Measurements from ENCODE around the gene IFNGR2. TPM values are rescaled to one million over a fixed set of nuclear protein-coding genes. Genes with fewer than 3 reads are reported as not detected.
A peak's percentile ranks its signal among the peaks of the same experiment; 100 is the strongest.
"Not testable (repeated sequence)": the region's sequence is repeated elsewhere in the genome, so short reads cannot be mapped to it uniquely, and the experiment has no call there.

The IFNGR2 gene
- total and polyA plus RNA-seq, 2 donors (not counting 1 experiment from before 2014, with no cell fraction given) = 96.0 to 108 TPM

DNA sequence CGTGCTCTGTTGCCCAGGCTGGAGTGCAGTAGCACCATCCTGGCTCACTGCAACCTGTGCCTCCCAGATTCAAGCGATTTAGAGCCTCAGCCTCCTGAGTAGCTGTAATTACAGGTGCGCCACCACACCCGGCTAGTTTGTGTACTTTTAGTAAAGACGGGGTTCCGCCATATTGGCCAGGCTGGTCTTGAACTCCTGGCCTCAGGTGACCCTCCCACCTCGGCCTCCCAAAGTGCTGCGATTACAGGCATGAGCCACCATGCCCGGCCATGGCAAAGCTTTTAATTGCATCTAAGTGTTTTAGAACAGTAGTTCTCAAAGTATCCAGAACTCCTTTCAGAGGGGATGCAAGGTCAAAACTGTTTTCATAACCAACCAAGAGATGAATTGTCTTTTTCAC is 25.1 kb upstream of the IFNGR2 start:
- Histone ChIP-seq H3K79me2 (ENCODE audit: control insufficient read depth, insufficient read depth, low read length) (peaks cover 6% of the 10 kb centered on the region), H3K27ac (ENCODE audit: low read length in 2 of 2) (no peak overlapping the region), H3K36me3 (replicated peaks in 1 of 2; ENCODE audit: control extremely low read depth in 1 of 2, control insufficient read depth in 1 of 2, extremely low read depth in 1 of 2, insufficient read depth in 2 of 2, low read length in 1 of 2) (no peaks in the 10 kb centered on the region), H3K4me1 (ENCODE audit: control insufficient read depth in 2 of 2, insufficient read depth in 2 of 2, low read length in 2 of 2) (peaks cover 85 to 91% of the 10 kb centered on the region in 2 donors), H3K27me3 (replicated peaks in 1 of 4; ENCODE audit: control extremely low read depth in 1 of 4, control insufficient read depth in 3 of 4, insufficient read depth in 4 of 4, low read length in 3 of 4) (no peaks in the 10 kb centered on the region), H3K4me2 (replicated peaks; ENCODE audit: low read depth, low read length, poor library complexity, severe bottlenecking) (no peak overlapping the region), H2AFZ (ENCODE audit: insufficient read depth, low read depth, low read length, poor library complexity, severe bottlenecking) (no peak overlapping the region), H3K9me3 (ENCODE audit: control extremely low read depth in 1 of 3, control insufficient read depth in 2 of 3, insufficient read depth in 1 of 3, low read length in 2 of 3) (no peaks in the 10 kb centered on the region), H3K9ac (ENCODE audit: low read length) (no peak overlapping the region), H3K4me3 (ENCODE audit: control extremely low read depth in 1 of 5, extremely low read depth in 1 of 5, insufficient read depth in 1 of 5, low read depth in 2 of 5, low read length in 4 of 5) (no peak overlapping the region), H4K20me1 (ENCODE audit: control insufficient read depth, insufficient read depth, low read length, poor library complexity, severe bottlenecking) (no peaks in the 10 kb centered on the region)
- intact Hi-C loops (cut with micrococcal nuclease) = no loop called here
- H3K27ac Mint-ChIP-seq = no peak overlapping the region
- ChIA-PET POLR2A (interaction anchor here (0.6 to 1.2 kb wide), 2 partner anchors 25 to 1666 kb away, joined by 4 to 5 read pairs; partner anchors contain the start of gene IFNGR2), CTCF (interaction anchor here (1.4 to 8.6 kb wide), 9 partner anchors 10 to 181 kb away, joined by 3 to 93 read pairs (median 6); partner anchors contain the start of gene IFNGR2)
- WGBS (ENCODE audit: insufficient coverage) = 96% methylated on average over 8 of the region's 9 CpGs
- no peaks in the 10 kb centered on the region for H3K9me3 Mint-ChIP-seq (ENCODE audit: insufficient read depth)
- no peak overlapping the region for H3K4me3 Mint-ChIP-seq
- ATAC-seq (ENCODE audit: low read depth) (no peak), DNase-seq (no peak)
- TF ChIP-seq, protein P1, sequence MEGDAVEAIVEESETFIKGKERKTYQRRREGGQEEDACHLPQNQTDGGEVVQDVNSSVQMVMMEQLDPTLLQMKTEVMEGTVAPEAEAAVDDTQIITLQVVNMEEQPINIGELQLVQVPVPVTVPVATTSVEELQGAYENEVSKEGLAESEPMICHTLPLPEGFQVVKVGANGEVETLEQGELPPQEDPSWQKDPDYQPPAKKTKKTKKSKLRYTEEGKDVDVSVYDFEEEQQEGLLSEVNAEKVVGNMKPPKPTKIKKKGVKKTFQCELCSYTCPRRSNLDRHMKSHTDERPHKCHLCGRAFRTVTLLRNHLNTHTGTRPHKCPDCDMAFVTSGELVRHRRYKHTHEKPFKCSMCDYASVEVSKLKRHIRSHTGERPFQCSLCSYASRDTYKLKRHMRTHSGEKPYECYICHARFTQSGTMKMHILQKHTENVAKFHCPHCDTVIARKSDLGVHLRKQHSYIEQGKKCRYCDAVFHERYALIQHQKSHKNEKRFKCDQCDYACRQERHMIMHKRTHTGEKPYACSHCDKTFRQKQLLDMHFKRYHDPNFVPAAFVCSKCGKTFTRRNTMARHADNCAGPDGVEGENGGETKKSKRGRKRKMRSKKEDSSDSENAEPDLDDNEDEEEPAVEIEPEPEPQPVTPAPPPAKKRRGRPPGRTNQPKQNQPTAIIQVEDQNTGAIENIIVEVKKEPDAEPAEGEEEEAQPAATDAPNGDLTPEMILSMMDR (IDR thresholded peaks at IDR 0.05) = no peak
- TF ChIP-seq EZH2 (IDR thresholded peaks at IDR 0.05; ENCODE audit: borderline replicate concordance, insufficient read depth, low read depth, low read length, poor library complexity, severe bottlenecking) = no peak
- no peaks in the 10 kb centered on the region for H3K27me3 Mint-ChIP-seq
- peaks cover 81% of the 10 kb centered on the region for H3K4me1 Mint-ChIP-seq

DNA sequence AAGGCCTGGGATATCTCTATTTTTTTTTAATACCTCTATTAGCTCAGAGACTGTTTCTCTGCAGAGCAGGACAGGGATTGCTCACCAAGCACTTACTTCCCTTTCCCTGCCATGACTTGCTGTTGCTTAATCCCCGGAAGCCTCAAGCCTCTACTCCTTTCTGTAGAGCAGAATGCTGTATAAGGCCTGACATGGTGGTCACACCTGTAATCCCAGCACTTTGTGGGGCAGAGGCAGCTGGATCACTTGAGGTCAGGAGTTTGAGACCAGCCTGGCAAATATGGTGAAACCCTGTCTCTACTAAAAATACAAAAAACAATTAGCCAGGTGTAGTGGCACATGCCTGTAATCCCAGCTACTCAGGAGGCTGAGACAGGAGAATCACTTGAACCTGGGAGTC is 23.3 kb upstream of the IFNGR2 start:
- Histone ChIP-seq H3K4me2 (replicated peaks; ENCODE audit: low read depth, low read length, poor library complexity, severe bottlenecking) (peak overlapping the region; percentile 83), H3K9ac (ENCODE audit: low read length) (peak overlapping the region; percentile 16), H3K27ac (ENCODE audit: low read length in 2 of 2) (peak overlapping the region; percentile 96), H3K4me1 (ENCODE audit: control insufficient read depth in 2 of 2, insufficient read depth in 2 of 2, low read length in 2 of 2) (peaks cover 80 to 91% of the 10 kb centered on the region in 2 donors), H2AFZ (ENCODE audit: insufficient read depth, low read depth, low read length, poor library complexity, severe bottlenecking) (peak overlapping the region; percentile 41)
- intact Hi-C loops (cut with micrococcal nuclease); H4K20me1 ChIP-seq (ENCODE audit: control insufficient read depth, insufficient read depth, low read length, poor library complexity, severe bottlenecking); ATAC-seq (ENCODE audit: low read depth); H3K4me3 ChIP-seq (ENCODE audit: control extremely low read depth in 1 of 5, extremely low read depth in 1 of 5, insufficient read depth in 1 of 5, low read depth in 2 of 5, low read length in 4 of 5); H3K9me3 ChIP-seq (ENCODE audit: control extremely low read depth in 1 of 3, control insufficient read depth in 2 of 3, insufficient read depth in 1 of 3, low read length in 2 of 3); H3K9me3 Mint-ChIP-seq (ENCODE audit: insufficient read depth); H3K27me3 ChIP-seq (replicated peaks in 1 of 4; ENCODE audit: control extremely low read depth in 1 of 4, control insufficient read depth in 3 of 4, insufficient read depth in 4 of 4, low read length in 3 of 4); H3K36me3 ChIP-seq (replicated peaks in 1 of 2; ENCODE audit: control extremely low read depth in 1 of 2, control insufficient read depth in 1 of 2, extremely low read depth in 1 of 2, insufficient read depth in 2 of 2, low read length in 1 of 2); H3K79me2 ChIP-seq (ENCODE audit: control insufficient read depth, insufficient read depth, low read length); H3K27me3 Mint-ChIP-seq: not testable (repeated sequence)
- Mint-ChIP-seq H3K4me3 (peak overlapping the region; percentile 85), H3K4me1 (peaks cover 82% of the 10 kb centered on the region), H3K27ac (peak overlapping the region; percentile 95)
- peak; percentile 56 for DNase-seq
- 29% methylated on average over 1 of the region's 1 CpG for WGBS (ENCODE audit: insufficient coverage)
- ChIA-PET CTCF (interaction anchor here (0.8 to 8.6 kb wide), 13 partner anchors 16 to 183 kb away, joined by 3 to 93 read pairs (median 3); no protein-coding TSS in a partner anchor), POLR2A (interaction anchor here (0.7 to 5.0 kb wide), 7 partner anchors 9 to 55 kb away, joined by 4 to 36 read pairs (median 10); partner anchors contain the start of gene IFNAR1)

All from B cell (primary cell).